HG02571 (cell line): ENCODE results near the gene TTC23.

Source experiments
- ATAC-seq: cut with Tn5 transposase; IDR thresholded peaks from one replicate; pipeline ENCODE4 v1.9.1; 2021; ENCODE audit warnings: mild to moderate bottlenecking, moderate library complexity; ENCODE audit not compliant: unreplicated experiment

Gene TTC23

GRCh38 chr15:99165956-99166689 is 83.3 kb downstream of the TTC23 start:
- ATAC-seq, result no peak

GRCh38 chr15:99165020-99165790 is 84.2 kb downstream of the TTC23 start:
- ATAC-seq, result no peak

DNA sequence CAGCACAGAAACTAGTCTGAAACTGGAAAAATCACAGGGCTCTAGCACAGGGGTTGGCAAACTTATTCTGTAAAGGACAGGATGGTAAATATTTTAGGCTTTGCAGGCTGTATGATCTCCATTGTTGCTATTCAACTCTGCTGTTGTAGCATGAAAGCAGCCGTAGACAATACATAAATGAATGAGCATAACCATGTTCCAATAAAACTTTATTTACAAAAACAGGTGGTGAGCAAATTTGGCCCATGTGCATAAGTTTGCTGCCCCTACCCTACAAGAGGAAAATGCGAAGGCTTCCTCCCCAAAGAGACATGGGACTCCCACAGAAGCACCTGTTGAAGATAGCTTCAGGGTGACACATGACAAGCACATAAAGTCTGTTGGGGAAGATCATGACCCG is 85.3 kb downstream of the TTC23 start:
- ATAC-seq, result no peak

DNA sequence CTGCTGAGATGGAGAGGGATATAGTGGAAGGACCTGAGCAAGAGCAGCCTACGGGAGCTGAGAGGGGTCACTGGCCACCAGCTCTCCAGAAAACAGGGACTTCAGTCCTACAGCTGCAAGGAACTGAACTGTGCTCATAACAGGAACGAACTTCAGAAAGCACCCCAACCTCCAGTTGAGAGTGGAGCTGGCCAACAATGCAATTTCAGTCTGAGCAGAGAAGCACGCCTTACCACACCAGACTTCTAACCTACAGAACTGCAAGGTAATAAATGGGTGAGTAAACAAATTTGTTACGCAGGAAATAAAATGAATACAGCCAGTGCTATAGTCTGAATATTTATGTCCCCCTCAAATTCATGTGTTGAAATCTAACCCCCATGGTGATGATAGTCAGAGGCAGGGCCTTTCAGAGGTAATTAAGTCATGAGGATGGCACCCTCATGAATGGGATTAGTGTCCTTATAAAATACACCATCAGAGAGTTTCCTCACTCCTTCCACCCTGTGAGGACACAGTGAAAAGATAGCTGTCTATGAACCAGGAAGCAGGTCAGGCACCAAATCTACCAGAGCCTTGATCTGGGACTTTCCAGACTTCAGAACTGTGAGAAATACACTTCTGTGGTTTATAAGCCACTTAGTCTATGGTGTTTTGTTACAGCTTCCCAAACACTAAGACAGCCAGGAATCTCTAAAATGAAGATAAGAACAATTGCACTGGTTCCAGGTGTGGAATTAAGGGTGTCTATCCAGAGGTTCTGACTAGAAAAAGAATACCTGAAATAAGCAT is 85.9 kb downstream of the TTC23 start:
- ATAC-seq, result no peak

GRCh38 chr15:99158626-99159412 is 90.6 kb downstream of the TTC23 start:
- ATAC-seq, result no peak

DNA sequence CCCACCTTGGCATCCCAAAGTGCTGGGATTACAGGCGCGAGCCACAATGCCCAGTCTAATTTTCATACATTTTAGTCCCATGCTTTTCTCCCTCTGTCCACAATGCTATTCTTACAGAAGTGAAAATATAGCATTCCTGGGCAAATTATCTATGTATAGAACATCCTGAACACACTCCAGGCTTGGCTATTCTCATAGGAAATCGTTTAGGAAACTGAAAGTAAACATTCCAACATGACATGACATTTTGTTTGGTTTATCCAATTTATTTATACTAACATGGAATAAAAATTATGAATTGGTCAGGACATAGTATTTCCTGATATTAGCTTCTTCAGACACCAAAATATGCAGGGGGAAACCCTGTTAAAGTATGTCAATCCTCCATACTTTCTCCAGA is 91.9 kb downstream of the TTC23 start:
- ATAC-seq, result no peak

DNA sequence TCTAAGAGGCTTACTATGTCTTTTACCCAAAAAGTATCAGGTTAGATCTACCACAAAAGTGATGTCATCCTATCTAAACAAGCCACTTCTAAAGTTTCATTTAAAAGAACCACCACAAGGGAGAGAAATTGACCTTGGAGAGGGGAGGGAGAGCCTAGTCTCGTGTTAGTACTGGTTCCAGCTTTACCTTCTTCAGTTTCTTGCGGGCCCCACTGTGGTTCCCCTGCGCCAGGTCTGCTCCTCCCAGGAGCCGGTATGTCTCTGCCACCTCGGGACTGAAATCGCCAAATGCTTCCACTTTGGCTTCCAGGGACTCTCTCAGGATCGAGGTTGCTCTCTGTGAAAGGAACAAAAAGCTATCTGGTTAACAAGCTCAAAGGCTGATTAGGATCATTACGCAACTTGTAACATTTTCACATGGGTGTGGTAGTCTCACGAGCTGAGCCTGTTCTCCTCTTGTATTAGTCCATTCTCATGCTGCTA is 93.4 kb downstream of the TTC23 start:
- no peak for ATAC-seq

DNA sequence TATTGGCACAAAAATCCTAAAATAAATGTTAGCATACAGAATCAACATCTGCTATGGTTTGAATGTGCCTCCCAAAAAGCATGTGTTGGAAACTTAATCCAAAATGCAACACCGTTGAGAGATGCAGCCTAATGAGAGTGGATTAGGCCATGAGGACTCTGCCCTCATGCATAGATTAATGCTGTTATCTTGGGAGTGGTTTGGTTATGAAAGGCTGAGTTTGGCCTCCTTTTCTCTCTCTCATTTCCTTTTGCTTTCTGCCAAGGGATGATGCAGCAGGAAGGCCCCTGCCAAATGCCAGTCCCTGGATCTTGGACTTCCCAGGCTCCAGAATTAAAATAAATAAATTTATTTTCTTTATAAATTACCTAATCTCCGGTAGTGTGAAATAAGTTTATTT is 95.1 kb downstream of the TTC23 start:
- no peak for ATAC-seq

DNA sequence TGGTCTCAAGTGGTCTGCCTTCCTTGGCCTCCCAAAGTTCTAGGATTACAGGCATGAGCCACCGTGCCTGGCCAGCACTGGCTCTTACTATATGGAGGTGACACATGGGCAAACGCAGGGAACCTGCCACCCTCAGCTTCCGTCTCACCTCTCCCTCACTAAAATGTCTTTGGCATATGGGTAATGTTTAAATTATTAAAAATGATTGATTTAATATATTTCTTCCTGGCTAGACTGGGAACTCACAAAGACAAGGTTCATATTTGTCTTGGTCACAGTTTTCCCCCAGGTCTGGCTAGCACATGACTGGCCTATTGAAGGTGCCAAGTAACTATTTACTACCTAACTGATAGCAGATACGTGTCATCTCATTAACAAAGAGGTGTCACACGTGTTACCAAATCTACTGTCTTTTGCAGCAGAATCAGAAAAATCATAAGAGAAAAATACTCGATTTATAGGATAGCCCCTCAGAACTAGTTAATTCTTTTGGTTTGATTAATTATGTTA is 96.3 kb downstream of the TTC23 start:
- ATAC-seq, result no peak

DNA sequence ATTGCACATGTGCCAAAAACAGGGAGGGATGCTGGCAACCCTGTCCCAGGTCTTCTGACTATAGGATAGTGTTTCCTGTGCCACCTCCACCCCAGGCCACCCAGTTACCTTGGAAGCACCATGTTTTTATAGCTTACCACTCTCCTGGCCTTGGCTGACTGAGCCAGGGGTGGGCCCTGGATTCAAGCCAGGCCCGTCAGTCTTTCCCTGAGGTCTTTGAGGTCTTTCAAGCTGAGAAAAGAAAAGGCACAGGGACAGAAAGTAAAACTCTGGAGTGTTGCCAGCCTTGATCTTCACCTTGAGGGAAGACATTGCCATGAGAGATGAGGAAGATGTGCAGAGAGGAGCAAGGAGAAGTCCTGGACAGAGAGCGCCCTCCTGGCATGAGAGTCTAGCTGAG is 98.2 kb downstream of the TTC23 start:
- no peak for ATAC-seq

DNA sequence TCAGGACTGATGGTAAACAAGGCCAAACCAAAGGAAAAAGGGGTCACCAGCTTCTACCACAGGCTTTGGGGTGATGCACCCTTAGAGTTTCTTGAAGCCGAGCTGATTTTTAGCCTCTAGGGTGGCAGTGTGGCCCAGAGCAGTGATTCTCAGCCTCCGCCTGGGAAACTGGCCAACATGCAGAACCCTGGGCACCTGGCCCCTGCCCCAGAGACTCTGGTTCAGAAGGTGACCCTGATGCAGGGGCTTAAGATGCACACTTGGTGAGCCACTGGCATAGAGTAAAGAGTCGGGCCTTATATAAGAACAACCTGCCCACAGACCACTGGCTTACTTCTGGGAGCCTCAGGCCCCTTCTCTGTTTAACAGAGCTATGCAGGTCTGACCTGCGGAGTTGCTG is 100.0 kb downstream of the TTC23 start:
- ATAC-seq, result no peak

GRCh38 chr15:99148851-99149276 is 100.5 kb downstream of the TTC23 start:
- ATAC-seq, result no peak

- ATAC-seq, result no peak
Observed at GRCh38 chr15:99146661-99147060, 102.7 kb downstream of the TTC23 start.

DNA sequence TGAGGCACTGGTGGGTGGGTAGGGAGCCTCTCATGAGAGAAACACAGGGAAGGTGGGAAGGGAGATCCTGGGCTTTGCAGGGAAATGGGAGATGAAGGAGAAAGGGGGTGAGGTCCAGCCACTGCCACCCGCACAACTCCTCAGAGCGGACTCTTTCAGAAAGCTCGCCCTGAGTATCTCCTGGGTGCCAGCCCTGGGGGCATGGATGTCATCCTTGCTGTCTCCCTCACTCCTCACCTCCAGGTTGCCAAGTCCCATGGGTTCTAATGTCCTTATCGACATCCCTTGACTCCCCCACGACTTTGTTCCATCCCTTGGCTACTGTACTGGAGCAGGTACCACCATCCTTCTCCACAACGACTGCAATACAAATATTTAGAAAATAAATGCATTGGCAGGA is 103.6 kb downstream of the TTC23 start:
- no peak for ATAC-seq

DNA sequence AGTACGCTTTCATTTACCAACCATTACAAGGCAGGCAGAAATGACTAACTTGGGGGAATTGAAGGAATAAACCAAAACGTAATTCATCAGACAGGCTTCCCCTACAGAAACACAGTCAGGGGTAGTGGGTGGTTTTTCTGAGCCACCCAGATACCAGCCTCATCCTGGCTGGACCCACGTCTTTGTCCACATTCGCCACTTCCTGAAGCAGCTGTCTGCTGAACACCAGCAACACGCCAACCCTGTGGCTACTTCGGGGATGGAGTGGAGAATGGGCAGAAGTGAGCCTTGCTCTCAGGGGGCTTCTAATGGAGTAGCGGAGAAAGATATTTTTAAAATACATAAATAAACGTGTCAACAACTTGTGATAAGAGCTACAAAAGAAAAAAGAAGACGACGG is 104.4 kb downstream of the TTC23 start:
- no peak for ATAC-seq

- no peak for ATAC-seq
Observed at GRCh38 chr15:99143655-99144610, 105.4 kb downstream of the TTC23 start.

DNA sequence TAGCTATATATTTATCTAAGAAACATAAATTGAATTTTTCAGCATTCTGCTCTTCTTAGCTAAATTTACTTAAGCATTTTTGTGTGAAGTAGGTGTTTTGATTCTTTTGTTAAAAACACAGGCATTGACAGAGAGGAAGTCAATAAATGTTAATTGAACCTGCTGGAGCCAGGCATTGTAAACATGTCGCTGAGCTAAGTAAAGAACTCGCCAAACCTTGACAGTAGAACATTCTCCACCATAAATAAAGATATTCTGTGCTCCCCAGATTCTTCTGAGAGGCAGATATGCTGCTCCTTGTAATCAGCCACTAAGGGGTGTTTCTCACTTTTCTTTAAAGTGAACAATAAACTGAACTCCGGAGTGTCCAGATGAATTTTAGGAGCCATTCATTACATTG is 106.1 kb downstream of the TTC23 start:
- no peak for ATAC-seq

DNA sequence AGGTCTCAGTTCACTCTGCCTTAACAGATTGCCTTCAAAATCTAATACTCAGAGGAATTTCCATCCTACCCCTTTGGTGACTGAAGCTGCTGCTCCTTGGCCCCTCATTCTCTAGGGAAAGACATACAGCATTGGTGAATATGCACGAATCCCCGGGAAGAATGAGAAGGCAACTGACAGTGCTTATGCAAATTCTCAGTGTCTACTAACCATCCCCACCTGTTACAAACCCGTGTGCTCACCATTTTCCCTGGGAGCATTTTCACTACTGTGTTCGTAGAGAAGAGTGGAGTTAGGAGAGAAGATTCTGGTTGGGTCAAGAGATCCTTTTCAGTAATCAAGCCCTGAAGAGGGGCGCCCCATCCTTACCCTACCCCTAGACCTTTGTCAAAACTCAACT is 106.8 kb downstream of the TTC23 start:
- ATAC-seq, result no peak

DNA sequence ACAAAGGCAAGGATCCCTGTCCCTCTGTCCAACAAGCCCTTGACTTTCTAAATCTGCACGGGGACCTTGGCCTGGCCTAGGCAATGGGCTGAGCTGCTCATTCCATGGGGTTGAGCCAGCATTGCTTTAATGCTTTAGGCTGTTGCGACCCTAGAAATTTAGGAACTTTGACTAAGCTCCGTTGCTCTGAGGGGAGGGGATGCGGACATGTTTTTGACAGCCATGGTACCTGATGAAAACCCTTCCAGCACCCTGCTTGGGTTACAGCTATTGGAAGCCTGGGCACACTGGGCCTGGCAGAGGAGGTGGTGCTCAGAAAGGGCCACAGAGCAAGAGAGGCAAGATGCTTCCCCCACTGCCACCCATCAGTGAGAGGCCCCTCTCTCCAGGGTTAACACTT is 107.4 kb downstream of the TTC23 start:
- ATAC-seq, result no peak
